ENCODE measurements around the gene TRIB2. TPM values are rescaled to one million over a fixed set of nuclear protein-coding genes. Genes with fewer than 3 reads are reported as not detected.

The TRIB2 gene
- total and polyA plus RNA-seq, 2 of the 4 experiments (the other 2 are of a cell fraction): 12.0 to 12.7 TPM

DNA sequence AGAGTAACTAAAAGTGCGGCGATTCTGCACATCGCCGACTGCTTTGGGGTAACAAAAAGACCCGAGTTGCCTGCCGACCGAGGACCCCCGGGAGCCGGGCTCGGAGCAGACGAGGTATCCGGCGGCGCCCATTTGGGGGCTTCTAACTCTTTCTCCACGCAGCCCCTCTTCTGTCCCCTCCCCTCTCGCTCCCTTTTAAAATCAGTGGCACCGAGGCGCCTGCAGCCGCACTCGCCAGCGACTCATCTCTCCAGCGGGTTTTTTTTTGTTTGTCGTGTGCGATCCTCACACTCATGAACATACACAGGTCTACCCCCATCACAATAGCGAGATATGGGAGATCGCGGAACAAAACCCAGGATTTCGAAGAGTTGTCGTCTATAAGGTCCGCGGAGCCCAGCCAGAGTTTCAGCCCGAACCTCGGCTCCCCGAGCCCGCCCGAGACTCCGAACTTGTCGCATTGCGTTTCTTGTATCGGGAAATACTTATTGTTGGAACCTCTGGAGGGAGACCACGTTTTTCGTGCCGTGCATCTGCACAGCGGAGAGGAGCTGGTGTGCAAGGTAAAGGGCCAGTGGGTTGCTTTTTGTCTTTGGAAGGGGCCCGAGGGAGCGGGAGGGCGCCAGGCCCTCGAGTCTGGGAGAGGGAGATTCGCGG lies 1.4 kb downstream of the TRIB2 start:
- in situ Hi-C loops (cut with MboI; ENCODE audit: low sequenced_read_pairs) (loop anchor here (5.0 to 10.0 kb wide), 6 partner anchors 289 to 886 kb away; no protein-coding TSS in a partner anchor), dilution Hi-C loops (cut with HindIII; ENCODE audit: low sequenced_read_pairs, unreplicated experiment) (no loop called here), intact Hi-C loops (cut with micrococcal nuclease) (loop anchor here (5.0 kb wide), 4 partner anchors 161 to 711 kb away; no protein-coding TSS in a partner anchor)
- Histone ChIP-seq H3K36me3 (ENCODE audit: control insufficient read depth, insufficient read depth, low read length) (peaks cover 2% of the 10 kb centered on the region; the same call in 1 of the 2 replicates), H3K18ac (ENCODE audit: low read depth, low read length) (peak overlapping the region; percentile 89), H2BK15ac (ENCODE audit: low read depth, low read length) (peak overlapping the region; percentile 5; the same call in 2 of the 3 replicates), H4K20me1 (ENCODE audit: insufficient read depth, low read length) (peaks cover 29% of the 10 kb centered on the region; the same call in 1 of the 2 replicates), H3K9ac (ENCODE audit: low read depth, low read length) (peak overlapping the region; percentile 93), H3K4me1 (ENCODE audit: control insufficient read depth, insufficient read depth, low read length) (peaks cover 16% of the 10 kb centered on the region), H3K4me2 (ENCODE audit: low read depth, low read length) (peak overlapping the region; percentile 68), H4K8ac (ENCODE audit: low read depth in 2 of 2, low read length in 2 of 2) (peak overlapping the region; percentile 52 to 86; a peak in 3 of 4 replicates), H2BK120ac (ENCODE audit: low read depth, low read length) (peak overlapping the region; percentile 87), H2BK5ac (ENCODE audit: low read depth, low read length, poor library complexity, severe bottlenecking) (peak overlapping the region; percentile 78), H2AFZ (replicated peaks; ENCODE audit: low read length, poor library complexity) (peak overlapping the region; percentile 89), H2AK5ac (ENCODE audit: low read depth, low read length) (0 out of 2 replicates have a peak overlapping the region, but pooled peaks have one; percentile 0), H3K27ac (ENCODE audit: insufficient read depth, low read length) (peak overlapping the region; percentile 93), H3K4me3 (ENCODE audit: insufficient read depth, low read depth, low read length) (peak overlapping the region; percentile 92), H4K91ac (ENCODE audit: insufficient read depth, low read depth, low read length) (peak overlapping the region; percentile 43; the same call in 1 of the 2 replicates), H3K56ac (ENCODE audit: extremely low read depth, insufficient read depth, low read length) (peak overlapping the region; percentile 62), H4K5ac (ENCODE audit: low read depth, low read length) (peak overlapping the region; percentile 61), H3K9me1 (ENCODE audit: insufficient read depth, low read length) (peaks cover 9% of the 10 kb centered on the region; the same call in 1 of the 2 replicates), H2BK20ac (ENCODE audit: low read depth, low read length) (peak overlapping the region; percentile 64; the same call in 1 of the 2 replicates), H3K14ac (replicated peaks; ENCODE audit: low read depth, low read length) (peak overlapping the region; percentile 93), H3K27me3 (ENCODE audit: control insufficient read depth, insufficient read depth, low read length) (no peaks in the 10 kb centered on the region), H3K4ac (ENCODE audit: low read depth, low read length) (peak overlapping the region; percentile 89), H3K79me1 (ENCODE audit: low read depth in 1 of 2, low read length in 2 of 2) (peaks cover 0 to 58% of the 10 kb centered on the region in 2 experiments; a peak in 3 of 4 replicates), H3K23ac (ENCODE audit: low read depth, low read length) (peak overlapping the region; percentile 97), H3K9me3 (ENCODE audit: control insufficient read depth, insufficient read depth, low read length) (no peaks in the 10 kb centered on the region), H2AK9ac (replicated peaks; ENCODE audit: low read depth, low read length, poor library complexity) (peak overlapping the region; percentile 13)
- POLR2A ChIA-PET (ENCODE audit: unreplicated experiment): no interaction called here
- CTCF ChIA-PET: interaction anchor here (0.9 to 2.7 kb wide), 5 partner anchors 184 to 668 kb away, joined by 3 to 12 read pairs (median 3); no protein-coding TSS in a partner anchor
- TF ChIP-seq POLR2A (IDR thresholded peaks at IDR 0.05; ENCODE audit: low read depth, low read length) (peak; percentile 34; the same call in 1 of the 2 replicates), RAD21 (IDR thresholded peaks at IDR 0.05; ENCODE audit: low read length) (0 out of 2 replicates have a peak, but pooled peaks have one; percentile 4), MXI1 (IDR thresholded peaks at IDR 0.05; ENCODE audit: borderline replicate concordance, low read depth, low read length) (peak; percentile 32; the same call in 1 of the 2 replicates)
- TF ChIP-seq, protein P1, sequence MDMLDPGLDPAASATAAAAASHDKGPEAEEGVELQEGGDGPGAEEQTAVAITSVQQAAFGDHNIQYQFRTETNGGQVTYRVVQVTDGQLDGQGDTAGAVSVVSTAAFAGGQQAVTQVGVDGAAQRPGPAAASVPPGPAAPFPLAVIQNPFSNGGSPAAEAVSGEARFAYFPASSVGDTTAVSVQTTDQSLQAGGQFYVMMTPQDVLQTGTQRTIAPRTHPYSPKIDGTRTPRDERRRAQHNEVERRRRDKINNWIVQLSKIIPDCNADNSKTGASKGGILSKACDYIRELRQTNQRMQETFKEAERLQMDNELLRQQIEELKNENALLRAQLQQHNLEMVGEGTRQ (IDR thresholded peaks at IDR 0.05; ENCODE audit: low read depth, low read length): no peak
- BruUV-seq (replicated peaks): TSS peak; percentile 68
- 0% methylated on average over 18 of the region's 50 CpGs; no CpG with 5 or more reads in 1 of the 2 experiments for WGBS, 2 experiments (ENCODE audit: extremely low coverage in 2 of 2, insufficient read length in 1 of 2)
- ATAC-seq (ENCODE audit: low read depth) (no peak), DNase-seq (peak; percentile 27)
